ENCODE data around the gene CRB3. TPM values are rescaled to one million over a fixed set of nuclear protein-coding genes. Genes with fewer than 3 reads are reported as not detected.

CRB3 gene
- total and polyA plus RNA-seq, 2 of the 8 experiments (the other 6 are each of a cell fraction or from before 2014, with no cell fraction given) = 21.1 to 24.6 TPM

DNA sequence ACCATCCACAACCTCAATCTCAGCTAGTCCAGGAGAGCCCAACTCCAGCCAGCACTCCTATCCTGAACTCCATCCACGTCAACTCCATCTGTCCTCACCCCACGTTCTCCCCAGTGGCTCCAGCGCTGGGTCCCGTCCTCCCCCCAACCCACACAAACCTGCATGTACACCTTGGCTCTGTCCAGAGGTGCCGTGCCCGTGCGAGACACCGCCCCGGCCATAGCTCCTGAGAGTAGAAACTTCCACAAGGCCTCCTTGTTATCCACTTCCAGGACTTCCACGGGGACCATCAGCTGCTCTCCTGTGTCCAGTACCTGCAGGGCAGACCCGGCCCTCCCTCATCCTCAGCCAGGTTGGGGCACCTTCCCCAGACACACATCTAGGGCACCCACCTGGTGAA, 32.2 kb upstream of the CRB3 start:
- Histone ChIP-seq H2AK5ac (ENCODE audit: low read depth, low read length) (no peak overlapping the region), H3K56ac (replicated peaks; ENCODE audit: insufficient read length, low read depth, low read length) (no peak overlapping the region), H3K14ac (ENCODE audit: insufficient read length) (no peak overlapping the region), H3K4me1 (replicated peaks in 1 of 4; ENCODE audit: control insufficient read depth in 3 of 4, insufficient read depth in 4 of 4, low read length in 3 of 4) (no peaks in the 10 kb centered on the region), H3K36me3 (ENCODE audit: control insufficient read depth in 2 of 4, insufficient read depth in 4 of 4, low read length in 3 of 4) (no peaks in the 10 kb centered on the region), H4K5ac (ENCODE audit: insufficient read length, low read depth, low read length) (no peak overlapping the region), H2BK20ac (ENCODE audit: low read length) (no peak overlapping the region), H3K23ac (ENCODE audit: insufficient read length) (no peak overlapping the region), H4K91ac (replicated peaks; ENCODE audit: insufficient read length, low read length) (no peak overlapping the region), H3K4ac (replicated peaks; ENCODE audit: insufficient read length, low read depth, low read length) (no peak overlapping the region), H3K79me2 (ENCODE audit: control insufficient read depth in 1 of 2, insufficient read depth in 2 of 2, low read length in 2 of 2) (no peaks in the 10 kb centered on the region), H2BK15ac (ENCODE audit: low read length) (no peak overlapping the region), H3K4me2 (ENCODE audit: insufficient read depth in 1 of 2, low read depth in 2 of 2, low read length in 2 of 2) (no peak overlapping the region), H4K8ac (ENCODE audit: extremely low read depth, insufficient read depth, low read length) (peak overlapping the region; percentile 51; the same call in 1 of the 2 replicates), H3K4me3 (ENCODE audit: extremely low read depth in 1 of 4, insufficient read depth in 2 of 4, low read depth in 3 of 4, low read length in 4 of 4) (no peak overlapping the region), H3K23me2 (ENCODE audit: low read depth, low read length) (no peaks in the 10 kb centered on the region), H2BK5ac (ENCODE audit: low read depth, low read length) (no peak overlapping the region), H3K9ac (replicated peaks in 1 of 4; ENCODE audit: extremely low read depth in 1 of 4, low read depth in 3 of 4, low read length in 3 of 4) (no peak overlapping the region), H3K27ac (ENCODE audit: low read depth, low read length) (no peak overlapping the region), H2BK12ac (ENCODE audit: low read depth, low read length) (no peak overlapping the region), H4K20me1 (replicated peaks in 1 of 2; ENCODE audit: control insufficient read depth in 1 of 2, insufficient read depth in 2 of 2, low read length in 2 of 2) (no peaks in the 10 kb centered on the region), H3K18ac (ENCODE audit: extremely low read depth, low read length) (no peak overlapping the region), H3K27me3 (replicated peaks in 1 of 4; ENCODE audit: control insufficient read depth in 3 of 4, extremely low read depth in 1 of 4, insufficient read depth in 3 of 4, low read length in 3 of 4) (peaks cover 0 to 6% (median 0%) of the 10 kb centered on the region in 4 experiments; a peak in 1 of 7 replicates), H2BK120ac (replicated peaks; ENCODE audit: low read depth, low read length) (no peak overlapping the region), H3K9me3 (ENCODE audit: insufficient read depth in 2 of 2, low read depth in 1 of 2, low read length in 1 of 2) (no peaks in the 10 kb centered on the region), H2AFZ (ENCODE audit: low read length) (no peak overlapping the region), H3K79me1 (ENCODE audit: low read depth, low read length) (no peaks in the 10 kb centered on the region)
- WGBS, 2 experiments (ENCODE audit: extremely low coverage in 1 of 2, insufficient coverage in 1 of 2, insufficient read length in 1 of 2, insufficient replicate concordance in 2 of 2, low coverage in 1 of 2, low lambda C conversion rate in 2 of 2, missing lambda C conversion rate in 1 of 2) = 93% methylated on average over 11 of the region's 11 CpGs; no CpG with 5 or more reads in 1 of the 2 experiments
- TF ChIP-seq TAF7 (optimal IDR thresholded peaks at IDR 0.05; ENCODE audit: borderline replicate concordance, low read depth, low read length) (no peak), JUND (IDR thresholded peaks at IDR 0.05; ENCODE audit: low read length) (no peak), MAFK (IDR thresholded peaks at IDR 0.05; ENCODE audit: low read depth, low read length) (no peak), EP300 (IDR thresholded peaks at IDR 0.05; ENCODE audit: borderline replicate concordance in 1 of 2, low read depth in 2 of 2, low read length in 2 of 2) (no peak), HDAC6 (IDR thresholded peaks at IDR 0.05; ENCODE audit: low read depth, low read length) (no peak), RAD21 (IDR thresholded peaks at IDR 0.05 in 1 of 2, conservative IDR thresholded peaks at IDR 0.05 in 1 of 2; ENCODE audit: low read depth in 2 of 2, low read length in 2 of 2) (no peak), JUN (IDR thresholded peaks at IDR 0.05; ENCODE audit: low read depth, low read length) (no peak), FOSL1 (IDR thresholded peaks at IDR 0.05; ENCODE audit: insufficient read depth, low read depth, low read length) (no peak), SAP30 (IDR thresholded peaks at IDR 0.05; ENCODE audit: insufficient read depth, insufficient replicate concordance, low read length) (no peak), CTBP2 (IDR thresholded peaks at IDR 0.05; ENCODE audit: borderline replicate concordance, insufficient read depth, insufficient read length, low read length) (no peak), EGR1 (IDR thresholded peaks at IDR 0.05; ENCODE audit: borderline replicate concordance, low read depth, low read length) (no peak), SP1 (IDR thresholded peaks at IDR 0.05; ENCODE audit: low read depth, low read length) (no peak)
- TF ChIP-seq, protein P1, sequence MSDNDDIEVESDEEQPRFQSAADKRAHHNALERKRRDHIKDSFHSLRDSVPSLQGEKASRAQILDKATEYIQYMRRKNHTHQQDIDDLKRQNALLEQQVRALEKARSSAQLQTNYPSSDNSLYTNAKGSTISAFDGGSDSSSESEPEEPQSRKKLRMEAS (IDR thresholded peaks at IDR 0.05) = no peak
- DNase-seq (ENCODE audit: low read depth in 1 of 2, low spot score in 2 of 2) (no peak), FAIRE-seq (no peak)
- CTCF ChIA-PET (ENCODE audit: partially characterized antibody) = interaction anchor here (0.7 kb wide), 2 partner anchors 22 to 54 kb away, joined by 3 to 5 read pairs; no protein-coding TSS in a partner anchor
- POLR2A ChIA-PET (ENCODE audit: partially characterized antibody) = interaction anchor here (0.7 to 1.1 kb wide), 2 partner anchors 11 to 33 kb away, joined by 3 read pairs; no protein-coding TSS in a partner anchor

All from H1 (cell line).